ENCODE measurements around the gene KBTBD4. TPM values are rescaled to one million over a fixed set of nuclear protein-coding genes. Genes with fewer than 3 reads are reported as not detected.

KBTBD4 gene
- total and polyA plus RNA-seq, 2 of the 13 experiments (the other 11 are each of a cell fraction or from before 2014, with no cell fraction given) = 8.5 to 12.8 TPM

- TF ChIP-seq ZNF609 (CRISPR knock-in tag; IDR thresholded peaks at IDR 0.05; ENCODE audit: borderline replicate concordance) (no peak), ZC3H13 (CRISPR knock-in tag; IDR thresholded peaks at IDR 0.05) (peak; percentile 68), GPBP1L1 (CRISPR knock-in tag; IDR thresholded peaks at IDR 0.05) (no peak), ZBTB20 (CRISPR knock-in tag; IDR thresholded peaks at IDR 0.05; ENCODE audit: borderline replicate concordance, low read depth) (peak; percentile 40; the same call in 1 of the 2 replicates), AGO2 (optimal IDR thresholded peaks at IDR 0.05; ENCODE audit: low read depth, low read length) (peak; percentile 88), GTF3A (CRISPR knock-in tag; conservative IDR thresholded peaks at IDR 0.05) (no peak), MXI1 (IDR thresholded peaks at IDR 0.05; ENCODE audit: borderline replicate concordance, low read depth, low read length) (peak; percentile 53; the same call in 1 of the 3 replicates), RFXAP (CRISPR knock-in tag; IDR thresholded peaks at IDR 0.05; ENCODE audit: borderline replicate concordance) (peak; percentile 54; the same call in 1 of the 2 replicates), ZNF790 (CRISPR knock-in tag; IDR thresholded peaks at IDR 0.05; ENCODE audit: borderline replicate concordance) (peak; percentile 79; the same call in 1 of the 2 replicates), ISX (CRISPR knock-in tag; conservative IDR thresholded peaks at IDR 0.05) (no peak), ADNP (CRISPR knock-in tag; IDR thresholded peaks at IDR 0.05) (0 out of 2 replicates have a peak, but pooled peaks have one; percentile 48), GATAD1 (CRISPR knock-in tag; IDR thresholded peaks at IDR 0.05) (peak; percentile 71; the same call in 1 of the 2 replicates), ZNF510 (CRISPR knock-in tag; IDR thresholded peaks at IDR 0.05; ENCODE audit: low read depth) (peak; percentile 47; the same call in 1 of the 2 replicates), NAIF1 (CRISPR knock-in tag; IDR thresholded peaks at IDR 0.05; ENCODE audit: borderline replicate concordance) (no peak; the same call in 1 of the 2 replicates), ARNTL (CRISPR knock-in tag; IDR thresholded peaks at IDR 0.05) (peak; percentile 41; the same call in 1 of the 2 replicates), KDM2A (CRISPR knock-in tag; IDR thresholded peaks at IDR 0.05; ENCODE audit: borderline replicate concordance, low read depth) (peak; percentile 88)
- TF ChIP-seq, protein P1, sequence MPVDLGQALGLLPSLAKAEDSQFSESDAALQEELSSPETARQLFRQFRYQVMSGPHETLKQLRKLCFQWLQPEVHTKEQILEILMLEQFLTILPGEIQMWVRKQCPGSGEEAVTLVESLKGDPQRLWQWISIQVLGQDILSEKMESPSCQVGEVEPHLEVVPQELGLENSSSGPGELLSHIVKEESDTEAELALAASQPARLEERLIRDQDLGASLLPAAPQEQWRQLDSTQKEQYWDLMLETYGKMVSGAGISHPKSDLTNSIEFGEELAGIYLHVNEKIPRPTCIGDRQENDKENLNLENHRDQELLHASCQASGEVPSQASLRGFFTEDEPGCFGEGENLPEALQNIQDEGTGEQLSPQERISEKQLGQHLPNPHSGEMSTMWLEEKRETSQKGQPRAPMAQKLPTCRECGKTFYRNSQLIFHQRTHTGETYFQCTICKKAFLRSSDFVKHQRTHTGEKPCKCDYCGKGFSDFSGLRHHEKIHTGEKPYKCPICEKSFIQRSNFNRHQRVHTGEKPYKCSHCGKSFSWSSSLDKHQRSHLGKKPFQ (CRISPR knock-in tag; IDR thresholded peaks at IDR 0.05; ENCODE audit: insufficient replicate concordance) = no peak
- TF ChIP-seq, protein P2, sequence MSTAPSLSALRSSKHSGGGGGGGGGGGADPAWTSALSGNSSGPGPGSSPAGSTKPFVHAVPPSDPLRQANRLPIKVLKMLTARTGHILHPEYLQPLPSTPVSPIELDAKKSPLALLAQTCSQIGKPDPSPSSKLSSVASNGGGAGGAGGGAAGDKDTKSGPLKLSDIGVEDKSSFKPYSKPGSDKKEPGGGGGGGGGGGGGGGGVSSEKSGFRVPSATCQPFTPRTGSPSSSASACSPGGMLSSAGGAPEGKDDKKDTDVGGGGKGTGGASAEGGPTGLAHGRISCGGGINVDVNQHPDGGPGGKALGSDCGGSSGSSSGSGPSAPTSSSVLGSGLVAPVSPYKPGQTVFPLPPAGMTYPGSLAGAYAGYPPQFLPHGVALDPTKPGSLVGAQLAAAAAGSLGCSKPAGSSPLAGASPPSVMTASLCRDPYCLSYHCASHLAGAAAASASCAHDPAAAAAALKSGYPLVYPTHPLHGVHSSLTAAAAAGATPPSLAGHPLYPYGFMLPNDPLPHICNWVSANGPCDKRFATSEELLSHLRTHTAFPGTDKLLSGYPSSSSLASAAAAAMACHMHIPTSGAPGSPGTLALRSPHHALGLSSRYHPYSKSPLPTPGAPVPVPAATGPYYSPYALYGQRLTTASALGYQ (CRISPR knock-in tag; IDR thresholded peaks at IDR 0.05) = no peak
Observed at GRCh38 chr11:47552566-47553405, 26.0 kb downstream of the KBTBD4 start, which contains the start of gene CELF1 (continued).
